Stimulated activated CD4-positive, alpha-beta T cell treated with anti-CD3 and anti-CD28 coated beads, Interleukin-4, amount 100 ng/mL, for 4 hours (primary cell): Measurements from ENCODE around the gene EXD1.
"Not testable (repeated sequence)": the region's sequence is repeated elsewhere in the genome, so short reads cannot be mapped to it uniquely, and the experiment has no call there.

Source experiments
- DNase-seq, 2 experiments: peaks; one replicate each; pipeline ENCODE4 v3.0.0-alpha.2; 2020

Gene EXD1, protein sequence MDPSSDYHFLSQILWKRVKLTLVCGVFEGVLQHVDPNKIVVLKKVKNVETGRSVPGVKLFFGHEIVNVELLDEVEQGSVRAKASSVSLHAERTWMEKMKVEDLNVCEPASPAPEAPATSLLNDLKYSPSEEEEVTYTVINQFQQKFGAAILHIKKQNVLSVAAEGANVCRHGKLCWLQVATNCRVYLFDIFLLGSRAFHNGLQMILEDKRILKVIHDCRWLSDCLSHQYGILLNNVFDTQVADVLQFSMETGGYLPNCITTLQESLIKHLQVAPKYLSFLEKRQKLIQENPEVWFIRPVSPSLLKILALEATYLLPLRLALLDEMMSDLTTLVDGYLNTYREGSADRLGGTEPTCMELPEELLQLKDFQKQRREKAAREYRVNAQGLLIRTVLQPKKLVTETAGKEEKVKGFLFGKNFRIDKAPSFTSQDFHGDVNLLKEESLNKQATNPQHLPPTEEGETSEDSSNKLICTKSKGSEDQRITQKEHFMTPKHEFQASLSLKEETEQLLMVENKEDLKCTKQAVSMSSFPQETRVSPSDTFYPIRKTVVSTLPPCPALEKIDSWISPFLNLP

DNA sequence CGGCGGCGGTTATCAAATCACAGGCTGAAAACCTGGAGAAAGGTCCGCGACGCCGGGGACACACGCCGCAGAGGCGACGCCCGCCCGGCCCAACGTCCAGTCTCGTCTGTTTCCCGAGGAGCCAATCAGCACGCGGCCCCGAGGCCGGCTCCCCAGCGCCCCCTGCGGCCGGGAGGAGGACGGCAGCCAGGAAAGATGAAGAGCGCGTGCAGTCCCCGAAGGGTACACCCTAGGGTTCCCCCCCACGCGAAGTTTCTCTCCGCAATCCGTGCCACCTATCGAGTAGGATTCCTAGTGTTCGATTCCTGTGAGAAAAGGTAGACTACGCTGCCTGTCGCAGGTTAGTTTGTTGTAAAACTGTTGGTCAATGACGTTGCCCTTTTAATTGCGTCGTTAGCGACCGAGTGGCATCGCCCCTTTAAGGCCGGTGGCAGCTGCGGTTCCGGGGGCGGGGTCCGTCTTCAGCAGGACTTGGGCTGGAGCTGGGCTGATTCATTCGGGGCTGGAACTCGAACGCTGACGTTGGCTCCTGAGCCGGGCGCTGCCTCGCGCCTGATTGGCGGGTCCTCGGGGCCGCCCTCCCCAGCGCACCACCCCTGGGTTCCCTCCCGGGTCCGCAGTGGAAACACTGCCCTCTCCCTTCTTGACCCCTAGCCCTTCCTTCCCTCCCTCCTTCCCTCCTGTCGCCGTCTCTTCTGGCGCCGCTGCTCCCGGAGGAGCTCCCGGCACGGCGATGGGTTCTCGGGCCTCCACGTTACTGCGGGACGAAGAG lies at the start of gene EXD1, which contains the start of gene CHP1:
Gene EXD1 (minus strand): TSS at position 108 of the 772 bp plus-strand sequence. CDS start 4,182 bp downstream, outside the sequence.
Gene CHP1 (plus strand): TSS at position 619 of the 772 bp plus-strand sequence. CDS start 115 bp downstream, at position 734.
- DNase-seq = peak; percentile 92 to 94

DNA sequence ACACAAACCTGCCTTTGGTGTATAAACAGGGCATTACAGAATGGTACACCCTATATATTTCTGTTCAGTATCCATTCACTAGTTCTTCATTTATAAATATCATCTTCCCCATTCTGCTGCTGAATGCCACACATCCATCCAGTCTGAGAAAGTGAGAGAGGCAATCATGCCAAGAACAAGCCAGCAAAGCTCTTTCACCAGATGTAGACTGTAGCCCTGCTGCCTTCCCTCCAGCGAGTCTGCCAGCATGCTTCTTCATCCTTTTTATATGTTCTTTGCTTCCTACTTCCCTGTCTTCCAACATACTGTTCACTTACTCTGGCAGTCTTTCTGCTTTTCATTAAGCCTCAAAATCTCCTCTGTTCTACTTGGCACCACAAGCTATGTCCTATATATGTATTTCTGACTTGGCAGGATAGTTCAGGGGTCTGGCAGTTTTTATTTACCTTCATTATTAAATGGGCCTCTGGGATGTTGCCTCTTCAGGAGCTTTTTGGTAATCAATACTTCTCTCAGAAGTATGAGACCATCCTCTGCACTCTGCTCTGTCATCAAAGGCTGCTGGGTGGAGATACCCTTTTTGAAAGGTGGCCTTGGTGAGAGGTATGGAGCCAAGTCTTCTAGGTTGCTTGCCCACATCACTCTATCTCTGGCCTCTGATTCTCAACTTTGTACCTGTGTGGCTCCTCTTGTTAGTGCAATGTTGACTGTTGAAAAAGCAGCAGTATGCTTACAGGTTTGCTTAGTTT lies 49.2 kb upstream of the EXD1 start:
- DNase-seq = no peak

DNA sequence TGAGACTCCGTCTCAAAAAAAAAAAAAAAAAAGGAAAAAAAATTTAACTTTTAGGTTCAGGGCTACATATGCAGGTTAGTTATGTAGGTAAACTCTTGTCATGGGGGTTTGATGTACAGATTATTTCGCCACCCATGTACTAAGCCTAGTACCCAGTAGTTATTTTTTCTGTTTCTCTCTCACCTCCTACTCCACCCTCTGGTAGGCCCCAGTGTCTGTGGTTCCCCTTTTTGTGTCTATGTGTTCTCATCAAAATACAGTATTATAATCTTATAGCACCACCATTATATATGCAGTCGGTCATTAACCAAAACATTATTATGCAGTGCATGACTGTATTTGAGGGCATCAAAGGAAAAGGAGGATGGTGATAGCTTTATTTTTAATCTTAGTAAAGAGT lies 47.8 kb upstream of the EXD1 start:
- no peak for DNase-seq

DNA sequence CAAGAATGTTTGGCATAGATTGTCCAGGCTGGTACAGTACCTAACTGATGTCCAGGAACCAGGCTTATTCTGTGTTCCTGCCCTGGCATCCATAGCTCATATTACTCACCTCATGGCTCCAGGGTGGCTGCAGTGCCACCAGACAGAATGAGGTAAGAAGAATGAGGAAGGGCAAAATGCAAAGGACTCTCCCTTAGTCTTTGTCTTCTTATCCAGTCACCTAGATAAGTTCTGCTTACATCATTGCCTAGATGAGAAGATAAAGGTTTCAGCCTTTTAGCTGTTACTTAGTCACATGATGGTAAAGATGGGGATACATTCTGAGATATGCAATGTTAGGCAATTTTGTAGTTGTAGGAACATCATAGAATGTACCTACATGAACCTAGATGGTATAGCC lies 46.3 kb upstream of the EXD1 start:
- no peak for DNase-seq

DNA sequence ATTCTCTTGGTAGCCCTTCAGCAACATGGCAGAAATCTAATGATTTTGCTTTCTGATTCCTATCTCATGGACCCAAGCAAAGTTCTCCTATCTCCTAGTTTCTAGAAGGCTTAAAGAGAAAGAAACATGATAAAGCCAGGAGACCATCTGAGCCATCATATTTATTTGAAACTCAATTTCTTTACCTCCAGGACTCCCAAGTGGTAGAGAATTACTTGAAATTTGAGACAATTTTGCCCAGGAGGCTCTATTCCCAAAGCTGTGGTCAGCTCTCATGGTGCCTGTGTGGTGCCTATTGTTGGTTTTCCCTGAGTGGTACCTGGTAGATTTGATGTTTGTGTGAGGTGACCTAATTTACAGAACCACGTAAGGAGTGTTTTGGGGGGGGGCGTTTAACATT lies 39.3 kb upstream of the EXD1 start:
- DNase-seq = no peak

DNA sequence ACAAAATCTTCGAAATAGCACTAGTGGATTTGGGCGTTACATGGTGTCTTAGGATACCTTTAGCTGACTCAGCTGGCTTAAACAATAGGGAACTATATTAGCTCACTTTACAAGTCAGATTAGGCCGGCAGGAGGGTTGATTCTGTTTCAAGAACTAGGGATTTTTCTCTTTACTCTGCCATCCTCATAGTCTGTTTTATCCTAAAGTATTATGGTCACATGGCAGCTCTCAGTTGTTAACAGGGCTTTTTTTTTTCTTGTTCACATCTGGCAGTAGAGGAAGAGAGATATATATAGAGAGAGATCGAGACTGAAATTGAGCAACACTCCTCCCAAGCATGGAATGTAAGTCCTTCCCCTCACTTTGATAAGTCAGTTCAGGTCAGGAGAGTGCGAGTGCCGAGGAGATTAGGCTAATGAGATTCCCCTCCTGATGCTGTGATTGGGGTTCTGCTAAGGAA lies 33.4 kb upstream of the EXD1 start:
- DNase-seq = no peak

DNA sequence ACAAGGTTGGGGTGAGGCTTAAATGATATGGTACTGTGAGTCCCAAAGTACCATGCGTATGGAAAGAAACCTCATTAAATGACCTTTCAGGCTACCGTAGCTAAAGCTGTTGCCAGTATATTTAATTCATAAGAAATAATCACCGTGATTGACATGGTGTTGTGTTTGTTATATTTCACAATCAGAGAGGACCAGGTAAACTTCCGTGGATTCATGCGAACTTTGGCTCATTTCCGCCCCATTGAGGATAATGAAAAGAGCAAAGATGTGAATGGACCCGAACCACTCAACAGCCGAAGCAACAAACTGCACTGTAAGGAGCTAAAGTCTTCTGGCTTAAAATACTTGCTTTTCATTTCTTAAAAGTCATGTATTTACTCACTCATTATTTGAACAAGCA lies 32.0 kb upstream of the EXD1 start:
- no peak for DNase-seq

DNA sequence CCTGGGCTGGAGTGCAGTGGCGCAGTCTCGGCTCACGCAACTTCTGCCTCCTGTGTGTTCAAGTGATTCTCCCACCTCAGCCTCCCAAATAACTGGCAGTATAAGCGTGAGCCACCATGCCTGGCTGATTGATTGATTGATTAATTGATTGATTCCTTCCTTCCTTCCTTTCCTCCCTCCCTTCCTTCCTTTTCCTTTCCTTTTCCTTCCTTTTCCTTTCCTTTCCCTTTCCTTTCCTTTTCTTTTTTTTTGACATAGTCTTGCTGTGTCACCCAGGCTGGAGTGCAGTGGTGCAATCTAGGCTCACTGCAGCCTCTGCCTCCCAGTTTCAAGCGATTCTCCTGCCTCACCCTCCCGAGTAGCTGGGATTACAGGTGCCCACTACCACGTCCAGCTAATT lies 30.4 kb upstream of the EXD1 start:
- not testable (repeated sequence) for DNase-seq

DNA sequence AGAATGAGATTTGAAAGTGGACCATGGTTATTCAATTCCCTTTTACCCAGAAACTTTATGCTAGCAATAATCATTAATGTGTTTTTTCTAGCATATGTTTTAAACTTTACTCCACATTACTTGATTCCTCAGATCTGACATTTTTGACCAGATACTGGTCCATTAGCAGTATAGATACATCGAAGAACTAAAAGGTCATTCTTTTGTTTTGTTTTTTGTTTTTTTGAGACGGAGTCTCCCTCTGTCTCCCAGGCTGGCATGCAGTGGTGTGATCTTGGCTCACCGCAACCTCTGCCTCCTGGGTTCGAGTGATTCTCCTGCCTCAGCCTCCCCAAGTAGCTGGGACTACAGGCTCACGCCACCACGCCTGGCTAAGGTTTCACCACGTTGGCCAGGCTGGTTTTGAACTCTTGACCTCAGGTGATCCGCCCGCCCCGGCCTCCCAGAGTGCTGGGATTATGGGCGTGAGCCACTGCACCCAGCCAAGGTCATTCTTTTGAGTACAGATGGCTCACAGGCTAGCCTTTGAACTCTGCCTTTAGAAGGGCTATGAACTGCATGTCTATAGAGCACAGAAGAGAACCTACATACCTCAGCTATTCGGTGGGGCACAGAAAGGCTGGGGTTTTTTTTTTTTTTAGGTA lies 29.1 kb upstream of the EXD1 start:
- no peak for DNase-seq

DNA sequence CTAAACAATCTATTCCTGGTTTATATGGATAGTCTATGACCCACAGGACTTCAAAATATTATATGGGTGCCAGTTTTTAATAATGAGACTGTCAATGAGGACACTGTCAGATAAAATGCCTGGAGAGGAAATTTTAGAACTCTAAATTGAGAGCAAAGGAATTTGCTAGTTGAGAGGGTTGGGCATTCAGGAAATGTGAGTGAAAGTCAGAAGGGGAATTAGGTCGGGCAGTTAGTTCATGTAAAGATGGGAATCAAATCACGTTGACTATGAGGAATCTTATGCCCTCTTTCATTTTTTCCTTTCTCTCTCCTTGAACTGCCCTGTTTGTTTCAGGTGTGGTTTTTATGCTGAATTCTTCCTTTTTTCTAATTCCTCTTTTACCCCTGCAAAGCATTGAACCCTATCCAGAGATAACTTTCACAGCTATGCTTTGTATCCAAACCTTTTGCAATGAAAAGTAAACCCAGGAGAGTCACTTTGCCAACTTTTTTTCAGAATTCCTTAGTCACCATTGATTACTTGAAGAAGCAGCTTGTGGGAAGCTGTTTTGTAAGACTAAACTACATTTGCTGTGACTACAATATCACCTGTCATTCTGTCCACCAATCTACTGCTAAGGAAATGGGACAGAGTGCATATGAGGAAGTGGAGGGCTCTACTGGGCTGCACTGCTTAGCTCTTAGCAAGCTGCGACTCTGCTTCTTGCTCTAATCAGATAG lies 28.4 kb upstream of the EXD1 start:
- no peak for DNase-seq

DNA sequence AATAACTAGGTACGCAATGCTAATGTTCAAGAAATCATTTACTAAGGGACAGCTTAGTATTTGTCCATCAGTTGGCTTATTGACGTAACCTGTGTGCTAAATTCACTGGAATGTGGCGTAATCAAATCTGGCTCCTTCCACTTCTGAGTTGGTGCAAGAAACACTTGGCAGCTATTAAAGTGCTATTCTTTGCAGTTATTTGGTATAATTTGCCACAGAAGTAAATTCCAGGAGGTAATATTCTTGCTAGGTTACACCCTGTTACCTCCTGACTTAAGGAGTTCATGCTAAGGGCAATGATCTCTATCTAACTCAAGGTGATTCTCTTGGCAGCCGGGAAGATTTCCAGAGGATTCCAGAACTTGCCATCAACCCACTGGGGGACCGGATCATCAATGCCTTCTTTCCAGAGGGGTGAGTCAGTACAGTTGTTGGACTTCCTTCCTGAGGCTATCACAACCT lies 26.1 kb upstream of the EXD1 start:
- no peak for DNase-seq

DNA sequence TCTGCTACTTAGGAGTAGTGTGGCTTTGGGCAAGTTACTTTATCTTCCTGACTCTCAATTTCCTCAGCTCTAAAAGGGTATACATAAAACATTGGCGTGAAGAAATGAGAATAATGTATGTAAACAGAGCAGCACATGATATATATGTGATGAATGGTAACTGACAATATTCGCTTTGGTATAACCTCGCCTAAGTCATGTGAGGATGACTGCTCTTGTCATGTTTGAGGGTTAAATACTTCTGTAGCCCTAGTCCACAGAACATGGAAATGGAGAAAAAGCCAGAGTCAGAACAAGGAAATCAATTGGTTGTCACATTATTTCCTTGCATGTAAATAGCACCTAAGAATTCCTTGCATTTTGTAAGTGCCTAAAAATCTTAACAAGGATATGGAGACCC lies 25.5 kb upstream of the EXD1 start:
- no peak for DNase-seq

DNA sequence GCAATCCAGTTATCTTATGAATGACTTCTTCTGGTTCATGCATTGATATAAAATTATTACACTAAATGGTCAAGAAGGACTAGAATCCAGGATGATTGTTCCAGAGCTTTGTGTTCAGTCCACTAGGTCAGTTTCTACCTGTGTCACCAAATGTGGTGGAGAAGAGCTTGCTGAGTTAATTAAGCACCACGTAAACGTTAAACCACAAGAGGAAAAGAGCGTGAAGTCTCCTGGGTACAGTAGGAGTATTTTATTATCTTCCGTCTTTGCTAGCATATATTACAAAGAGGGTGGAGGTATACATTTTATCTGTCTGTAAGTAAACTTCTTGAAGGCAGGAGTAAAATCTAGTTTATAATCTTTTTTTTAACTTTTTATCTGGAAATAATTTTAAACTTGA lies 24.0 kb upstream of the EXD1 start:
- DNase-seq = no peak

DNA sequence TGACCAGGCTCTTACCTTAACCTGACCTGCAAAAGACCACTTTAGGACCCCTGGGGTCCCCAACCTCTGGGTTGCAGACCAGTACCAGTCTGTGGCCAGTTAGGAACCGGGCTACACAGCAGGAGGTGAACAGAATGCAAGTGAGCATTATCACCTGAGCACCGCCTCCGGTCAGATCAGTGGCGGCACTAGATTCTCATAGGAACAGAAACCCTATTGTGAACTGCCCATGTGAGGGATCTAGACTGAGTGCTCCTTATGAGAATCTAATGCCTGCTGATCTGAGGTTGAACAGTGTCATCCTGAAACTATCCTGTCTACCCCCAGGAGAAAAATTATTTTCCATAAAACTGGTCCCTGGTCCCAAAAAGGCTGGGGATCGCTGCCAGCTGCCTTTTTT lies 20.9 kb upstream of the EXD1 start:
- no peak for DNase-seq

DNA sequence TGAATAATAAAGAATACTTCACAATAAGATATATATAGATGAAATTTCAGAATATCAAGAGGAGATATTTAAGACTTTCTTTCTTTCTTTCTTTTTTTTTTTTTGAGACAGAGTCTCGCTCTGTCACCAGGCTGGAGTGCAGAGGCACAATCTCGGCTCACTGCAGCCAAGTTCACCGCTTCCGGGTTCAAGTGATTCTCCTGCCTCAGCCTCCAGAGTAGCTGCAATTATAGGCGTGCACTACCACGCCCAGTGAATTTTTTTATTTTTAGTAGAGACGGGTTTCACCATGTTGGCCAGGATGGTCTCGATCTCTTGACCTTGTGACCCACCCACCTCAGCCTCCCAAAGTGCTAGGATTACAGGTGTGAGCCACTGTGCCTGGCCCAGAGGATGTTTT lies 20.2 kb upstream of the EXD1 start:
- not testable (repeated sequence) for DNase-seq

DNA sequence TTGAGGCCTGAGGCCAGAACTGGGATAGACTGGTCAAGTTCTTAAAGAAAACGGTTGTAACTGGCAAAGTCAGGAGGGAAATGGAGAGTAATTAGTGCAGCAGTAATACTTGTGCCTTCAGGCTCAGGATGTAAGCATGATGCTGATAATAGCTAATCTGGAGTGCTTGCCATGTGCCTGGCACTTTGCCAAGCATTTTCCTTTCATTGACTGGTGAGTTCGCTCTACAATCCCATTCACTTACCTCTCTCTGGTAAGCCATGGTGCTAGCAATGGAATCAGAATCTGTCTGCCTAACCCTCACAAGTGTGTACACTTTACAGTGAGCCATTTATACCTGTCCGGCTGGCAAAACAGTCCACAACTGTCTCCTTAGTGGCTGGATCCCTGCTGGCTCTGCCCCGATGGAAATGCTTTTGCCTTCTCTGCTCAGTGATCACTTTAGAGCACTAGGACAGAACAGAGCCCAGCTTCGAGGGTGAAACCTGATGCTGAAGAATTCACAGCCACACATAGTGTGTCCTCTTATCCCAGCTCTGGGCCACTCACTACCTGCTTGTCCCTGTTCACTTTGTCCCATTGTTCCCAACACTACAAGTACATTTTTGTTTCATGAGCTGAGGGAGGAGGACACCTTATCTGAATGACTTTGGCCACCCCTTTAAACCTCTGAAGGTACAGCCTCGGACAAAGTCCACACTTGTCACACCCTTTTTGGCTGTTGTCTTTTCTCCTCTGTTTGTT lies 10.8 kb upstream of the EXD1 start:
- DNase-seq = no peak

DNA sequence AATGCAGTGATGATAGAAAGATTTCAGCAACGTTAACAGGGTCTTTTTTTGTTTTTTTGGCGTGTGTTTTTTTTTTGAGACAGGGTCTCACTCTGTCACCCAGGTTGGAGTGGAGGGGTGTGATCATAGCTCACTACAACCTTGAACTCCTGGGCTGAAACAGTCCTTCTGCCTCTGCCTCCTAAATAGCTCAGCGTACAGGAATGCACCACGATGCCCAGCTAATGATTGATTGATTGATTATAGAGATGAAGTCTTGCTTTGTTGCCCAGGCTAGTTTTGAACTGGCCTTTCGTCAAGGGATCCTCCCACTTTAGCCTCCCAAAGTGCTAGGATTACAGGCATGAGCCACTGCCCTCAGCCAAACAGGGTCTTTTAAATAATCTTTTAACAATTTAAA lies 7.5 kb upstream of the EXD1 start:
- DNase-seq = no peak

DNA sequence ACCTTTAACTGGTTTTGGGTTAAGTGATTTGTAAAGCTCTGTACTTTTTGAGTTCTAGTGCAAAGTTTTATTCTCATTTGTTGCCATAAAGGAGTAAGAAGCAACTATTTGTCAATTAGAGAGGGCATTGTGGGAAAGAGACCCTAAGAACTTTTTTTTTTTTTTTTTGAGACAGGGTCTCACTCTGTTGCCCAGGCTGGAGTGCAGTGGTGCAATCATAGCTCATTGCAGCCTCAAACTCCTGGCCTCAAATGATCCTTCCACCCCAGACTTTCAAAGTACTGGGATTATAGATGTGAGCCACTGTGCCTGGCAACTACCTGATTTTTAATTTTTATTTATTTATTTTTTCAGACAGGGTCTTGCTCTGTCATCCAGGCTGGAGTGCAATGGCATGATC lies 5.4 kb upstream of the EXD1 start:
- DNase-seq = no peak

DNA sequence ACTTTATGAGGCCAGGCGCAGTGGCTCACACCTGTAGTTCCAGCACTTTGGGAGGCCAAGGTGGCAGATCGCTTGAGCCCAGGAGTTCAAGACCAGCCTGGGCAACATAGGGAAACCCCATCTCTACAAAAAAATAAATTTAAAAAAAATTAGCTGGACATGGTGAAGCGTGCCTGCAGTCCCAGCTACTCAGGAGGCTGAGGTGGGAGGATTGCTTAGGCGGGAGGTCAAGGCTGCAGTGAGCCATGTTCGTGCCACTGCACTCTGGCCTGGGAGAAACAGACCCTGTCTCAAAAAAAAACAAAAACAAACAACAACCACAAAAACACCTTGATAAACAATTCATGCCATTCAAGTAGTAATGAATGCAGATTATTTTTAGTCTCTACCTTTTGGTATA lies 4.7 kb upstream of the EXD1 start:
- DNase-seq = not testable (repeated sequence)

DNA sequence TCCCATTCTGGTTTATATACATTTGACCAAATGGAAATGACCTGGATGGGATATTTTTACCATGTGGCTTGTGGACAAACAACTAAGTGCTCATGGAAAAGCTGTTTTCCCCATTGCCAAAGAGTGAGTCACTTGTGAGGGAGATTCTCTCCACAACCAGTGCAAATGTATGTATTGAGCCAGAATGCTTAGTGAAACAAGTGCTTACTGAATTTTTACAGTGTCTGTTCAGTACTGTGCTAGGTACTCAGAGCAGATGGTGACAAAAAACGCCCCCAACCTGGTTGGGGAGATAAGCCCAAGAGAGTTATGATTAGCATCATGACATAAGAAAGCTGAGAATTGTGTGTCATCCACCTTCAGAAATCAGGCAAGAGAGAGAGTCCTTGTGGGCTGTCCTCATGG lies 2.8 kb upstream of the EXD1 start:
- DNase-seq = no peak
